HCT116 (cell line): ENCODE results near the gene C14orf93. TPM values are rescaled to one million over a fixed set of nuclear protein-coding genes. Genes with fewer than 3 reads are reported as not detected.

ENCODE experiments used
- ATAC-seq: fragments of 200-7000 bp; cut with Tn5 transposase; 2 replicates; pipeline ENCODE4 v1.9.1; 2020; ENCODE audit warnings: mild to moderate bottlenecking, moderate library complexity
- BruUV-seq: library from RNA; stranded (reverse); fragments of 400-500 nt; replicated peaks from 2 replicates; lab custom pipeline; 2021; lab: Mats Ljungman, UMichigan
- CTCF ChIA-PET: fragments of 300-600 bp; sonication (Branson Sonifier 250); formaldehyde crosslinking; loops from one replicate; lab custom pipeline; 2021; ENCODE audit warnings: antibody characterized with exemption; lab: Charles Lee
- POLR2A ChIA-PET: fragments of 300-600, 350-600 bp; sonication (Branson Sonifier 250); formaldehyde crosslinking; loops from one replicate; lab custom pipeline; 2021; ENCODE audit warnings: antibody characterized with exemption; lab: Charles Lee
- RAD21 ChIA-PET, 2 experiments: fragments of 300-600 bp; sonication (Branson Sonifier 250); formaldehyde crosslinking; loops; one replicate each; lab custom pipeline; 2023; ENCODE audit warnings: low total read pairs in 2 of 2; ENCODE audit not compliant: uncharacterized antibody in 2 of 2, unreplicated experiment in 2 of 2, low non-redundant PET in 1 of 2; lab: Charles Lee
- DNase-seq: peaks from one replicate; pipeline ENCODE4 v3.0.0-alpha.2; 2010; ENCODE audit warnings: low read depth, low spot score
- H2AFZ ChIP-seq: fragments of 200-600 bp; shearing (Covaris generic), sonication (generic); 2 replicates; pipeline ENCODE4 v1.6.1; 2017; ENCODE audit warnings: low read depth, mixed run types, mixed read lengths, antibody characterized with exemption, low read length; ENCODE audit not compliant: poor library complexity, severe bottlenecking
- H3K27ac ChIP-seq: 2 replicates; pipeline ENCODE4 v1.5.1; 2012; ENCODE audit warnings: low read depth, low read length
- H3K27me3 ChIP-seq: fragments of 200-600 bp; sonication (generic); 2 replicates; pipeline ENCODE4 v1.6.1; 2016; ENCODE audit warnings: mixed run types, low read length, mixed read lengths; ENCODE audit not compliant: insufficient read depth
- H3K36me3 ChIP-seq, 2 experiments: fragments of 200-500 bp in 1 of 2; fragments of 200-600 bp in 1 of 2; sonication (Bioruptor generic) in 1 of 2; sonication (generic) in 1 of 2; 2 replicates each; pipeline versions ENCODE4 v1.5.1 to v1.6.1; 2014 to 2016; ENCODE audit warnings: low read length in 2 of 2, inconsistent platforms in 1 of 2, mixed read lengths in 1 of 2, mixed run types in 1 of 2; ENCODE audit not compliant: insufficient read depth in 2 of 2, control insufficient read depth in 1 of 2
- H3K4me1 ChIP-seq, 2 experiments: fragments of 200-600 bp in 1 of 2; sonication (generic) in 1 of 2; 2 replicates each; pipeline versions ENCODE4 v1.5.1 to v1.6.1; 2012 to 2017; ENCODE audit warnings: low read length in 2 of 2, inconsistent platforms in 1 of 2, mild to moderate bottlenecking in 1 of 2, mixed read lengths in 1 of 2, mixed run types in 1 of 2, moderate library complexity in 1 of 2; ENCODE audit not compliant: insufficient read depth in 2 of 2, control insufficient read depth in 1 of 2
- H3K4me2 ChIP-seq: fragments of 200-600 bp; sonication (generic); 2 replicates; pipeline ENCODE4 v1.6.1; 2017; ENCODE audit warnings: mixed run types, low read length, mixed read lengths
- H3K4me3 ChIP-seq, 2 experiments: fragments of 200-600 bp in 1 of 2; sonication (generic) in 1 of 2; replicated peaks in 1 of 2; 2 replicates each; pipeline ENCODE4 v1.5.1; 2011 to 2016; ENCODE audit warnings: low read length in 2 of 2, control low read depth in 1 of 2, low read depth in 1 of 2, mild to moderate bottlenecking in 1 of 2, mixed read lengths in 1 of 2, mixed run types in 1 of 2
- H3K79me2 ChIP-seq: fragments of 200-600 bp; sonication (generic); 2 replicates; pipeline ENCODE4 v1.6.1; 2017; ENCODE audit warnings: mild to moderate bottlenecking, mixed run types, low read length, moderate library complexity, mixed read lengths; ENCODE audit not compliant: insufficient read depth
- H3K9ac ChIP-seq: fragments of 200-600 bp; sonication (generic); 2 replicates; pipeline ENCODE4 v1.6.1; 2016; ENCODE audit warnings: low read length, mixed read lengths
- H3K9me2 ChIP-seq: fragments of 200-600 bp; sonication (generic), shearing (Covaris generic); 2 replicates; pipeline ENCODE4 v1.6.1; 2017; ENCODE audit warnings: mixed run types, mild to moderate bottlenecking, moderate library complexity; ENCODE audit not compliant: insufficient read depth
- H3K9me3 ChIP-seq, 2 experiments: fragments of 200-500 bp in 1 of 2; fragments of 200-600 bp in 1 of 2; sonication (Bioruptor generic) in 1 of 2; sonication (generic) in 1 of 2; 2 replicates each; pipeline ENCODE4 v1.6.1; 2014 to 2017; ENCODE audit warnings: low read length in 2 of 2, mixed read lengths in 2 of 2, inconsistent platforms in 1 of 2, low read depth in 1 of 2, mild to moderate bottlenecking in 1 of 2, mixed run types in 1 of 2, moderate library complexity in 1 of 2; ENCODE audit not compliant: control insufficient read depth in 1 of 2, insufficient read depth in 1 of 2
- H4K20me1 ChIP-seq: fragments of 200-600 bp; sonication (generic), shearing (Covaris generic); 2 replicates; pipeline ENCODE4 v1.6.1; 2017; ENCODE audit warnings: mixed run types, mild to moderate bottlenecking, moderate library complexity; ENCODE audit not compliant: insufficient read depth
- CBX3 ChIP-seq: IDR thresholded peaks from 2 replicates; pipeline ENCODE4 v1.6.1; 2012; ENCODE audit warnings: low read depth
- CEBPB ChIP-seq: IDR thresholded peaks from 2 replicates; pipeline ENCODE4 v1.6.1; 2012; ENCODE audit warnings: low read depth
- EGR1 ChIP-seq: IDR thresholded peaks from 2 replicates; pipeline ENCODE4 v1.6.1; 2012; ENCODE audit warnings: low read depth
- EZH2 ChIP-seq: fragments of 200-600 bp; sonication (generic); IDR thresholded peaks from 2 replicates; pipeline ENCODE4 v1.6.1; 2017; ENCODE audit warnings: antibody characterized with exemption, mixed run types
- FOSL1 ChIP-seq: IDR thresholded peaks from 2 replicates; pipeline ENCODE4 v1.6.1; 2012; ENCODE audit warnings: low read depth
- JUND ChIP-seq: IDR thresholded peaks from 2 replicates; pipeline ENCODE4 v1.6.1; 2012
- RAD21 ChIP-seq: IDR thresholded peaks from 2 replicates; pipeline ENCODE4 v1.6.1; 2012; ENCODE audit warnings: low read depth, mild to moderate bottlenecking
- SIN3A ChIP-seq: IDR thresholded peaks from 2 replicates; pipeline ENCODE4 v1.6.1; 2012; ENCODE audit warnings: low read depth
- YY1 ChIP-seq: IDR thresholded peaks from 2 replicates; pipeline ENCODE4 v1.6.1; 2011; ENCODE audit warnings: low read length, low read depth, moderate library complexity, mild to moderate bottlenecking; ENCODE audit not compliant: insufficient replicate concordance; ENCODE audit errors: extremely low read depth
- ZFX ChIP-seq: fragments of 450-650 bp; IDR thresholded peaks from 2 replicates; pipeline ENCODE4 v1.6.1; 2017
- ZNF274 ChIP-seq: fragments of 200-500 bp; sonication (Bioruptor generic); IDR thresholded peaks from 2 replicates; pipeline ENCODE4 v1.6.1; 2014; ENCODE audit warnings: mild to moderate bottlenecking, low read depth, low read length, inconsistent platforms
- intact Hi-C: fragments of 100-400 bp; cut with micrococcal nuclease; formaldehyde crosslinking; loops from 2 replicates; pipeline ENCODE4 v1.10.0; 2022
- total RNA-seq: library from RNA; stranded (reverse); gene quantifications from one replicate; pipeline ENCODE4 v1.2.1, GENCODE V29; 2021; ENCODE audit not compliant: unreplicated experiment
- TF ChIP-seq, protein P1 (sequence below): IDR thresholded peaks from 2 replicates; pipeline ENCODE4 v1.6.1; 2012
- TF ChIP-seq, protein P2 (sequence below): IDR thresholded peaks from 2 replicates; pipeline ENCODE4 v1.6.1; 2012; ENCODE audit warnings: low read depth
- TF ChIP-seq, protein P3 (sequence below): IDR thresholded peaks from 2 replicates; pipeline ENCODE4 v1.6.1; 2012
- TF ChIP-seq, protein P4 (sequence below), 3 experiments: fragments of 200-600 bp in 1 of 3; sonication (generic) in 1 of 3; IDR thresholded peaks in 2 of 3; conservative IDR thresholded peaks in 1 of 3; 2 replicates each; pipeline ENCODE4 v1.5.1; 2012 to 2017; ENCODE audit warnings: low read depth in 2 of 3, low read length in 2 of 3, antibody characterized with exemption in 1 of 3, borderline replicate concordance in 1 of 3, control low read depth in 1 of 3, mild to moderate bottlenecking in 1 of 3, mixed read lengths in 1 of 3, mixed run types in 1 of 3, moderate library complexity in 1 of 3; ENCODE audit not compliant: insufficient read depth in 1 of 3

The C14orf93 gene
- total RNA-seq, 1 experiment from 2014 or later = 13.7 TPM

DNA sequence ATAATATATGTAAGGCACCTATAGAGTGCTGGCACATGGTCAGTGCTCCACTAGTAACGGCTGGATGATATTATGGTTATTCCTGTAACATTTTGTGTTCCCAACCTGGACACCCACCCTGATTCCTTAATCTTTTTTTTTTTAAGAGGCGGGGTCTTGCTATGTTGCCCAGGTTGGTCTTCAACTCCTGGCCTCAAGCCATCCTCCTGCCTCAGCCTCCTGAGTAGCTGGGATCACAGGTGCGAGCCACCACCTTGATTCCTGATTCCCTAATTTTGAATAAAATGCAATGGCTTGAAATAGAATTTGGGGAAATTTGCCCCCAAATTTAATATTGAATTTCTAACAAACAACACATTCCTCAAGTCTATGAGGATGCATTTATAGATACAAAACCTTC is 7.4 kb downstream of the C14orf93 start:
- H3K9me3 ChIP-seq = no peaks in the 10 kb centered on the region
- H4K20me1 ChIP-seq = no peaks in the 10 kb centered on the region
- RAD21 ChIA-PET = no interaction called here
- CTCF ChIA-PET = interaction anchor here (2.5 kb wide), 1 partner anchor 16 kb away, joined by 10 read pairs; no protein-coding TSS in a partner anchor
- H3K4me2 ChIP-seq = no peak overlapping the region
- intact Hi-C loops = no loop called here
- peaks cover 11 to 30% of the 10 kb centered on the region in 2 experiments for H3K4me1 ChIP-seq
- DNase-seq = no peak
- POLR2A ChIA-PET = no interaction called here
- H2AFZ ChIP-seq = no peak overlapping the region
- no peak overlapping the region for H3K9ac ChIP-seq
- no peak for ATAC-seq
- no peak for TF ChIP-seq ZNF274
- no peak for TF ChIP-seq CEBPB
- TF ChIP-seq, protein P1, sequence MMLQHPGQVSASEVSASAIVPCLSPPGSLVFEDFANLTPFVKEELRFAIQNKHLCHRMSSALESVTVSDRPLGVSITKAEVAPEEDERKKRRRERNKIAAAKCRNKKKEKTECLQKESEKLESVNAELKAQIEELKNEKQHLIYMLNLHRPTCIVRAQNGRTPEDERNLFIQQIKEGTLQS = no peak
- TF ChIP-seq EZH2 = no peak
- no peak overlapping the region for H3K4me3 ChIP-seq
- H3K27ac ChIP-seq = no peak overlapping the region
- no peaks in the 10 kb centered on the region for H3K9me2 ChIP-seq
- no peaks in the 10 kb centered on the region for H3K79me2 ChIP-seq
- no peaks in the 10 kb centered on the region for H3K27me3 ChIP-seq
- no TSS peak for BruUV-seq
- no peaks in the 10 kb centered on the region for H3K36me3 ChIP-seq

DNA sequence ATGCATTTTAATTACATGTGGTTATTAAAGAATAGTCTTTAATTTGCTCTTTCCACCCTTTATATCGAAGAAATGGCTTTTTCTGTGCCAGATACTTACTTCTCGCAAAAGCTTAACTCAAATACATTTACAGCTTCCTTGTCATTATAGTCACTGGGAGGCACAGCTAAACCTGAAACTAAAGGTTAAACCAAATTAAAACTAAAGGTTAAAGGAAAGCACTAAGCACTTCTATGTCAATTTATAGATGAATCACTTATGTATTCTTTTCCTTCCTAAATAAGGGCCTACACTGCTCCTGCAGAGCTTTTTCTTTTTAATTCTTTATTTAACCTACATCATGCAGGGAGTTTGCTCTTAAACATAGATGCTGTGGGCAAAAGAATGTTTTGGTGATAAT is 9.1 kb downstream of the C14orf93 start:
- intact Hi-C loops = no loop called here
- RAD21 ChIA-PET = no interaction called here
- H3K4me3 ChIP-seq = no peak overlapping the region
- no peak overlapping the region for H3K27ac ChIP-seq
- no peak overlapping the region for H3K9ac ChIP-seq
- no peak for ATAC-seq
- no peaks in the 10 kb centered on the region for H3K79me2 ChIP-seq
- H4K20me1 ChIP-seq = no peaks in the 10 kb centered on the region
- H2AFZ ChIP-seq = no peak overlapping the region
- H3K9me2 ChIP-seq = no peaks in the 10 kb centered on the region
- H3K36me3 ChIP-seq = no peaks in the 10 kb centered on the region
- BruUV-seq = no TSS peak
- peaks cover 2 to 15% of the 10 kb centered on the region in 2 experiments for H3K4me1 ChIP-seq
- DNase-seq = no peak
- POLR2A ChIA-PET = no interaction called here
- H3K4me2 ChIP-seq = no peak overlapping the region
- H3K27me3 ChIP-seq = no peaks in the 10 kb centered on the region
- CTCF ChIA-PET = interaction anchor here (0.8 to 2.5 kb wide), 2 partner anchors 14 to 72 kb away, joined by 3 to 10 read pairs; partner anchors contain the start of gene PRMT5
- H3K9me3 ChIP-seq = no peaks in the 10 kb centered on the region
- TF ChIP-seq, protein P2, sequence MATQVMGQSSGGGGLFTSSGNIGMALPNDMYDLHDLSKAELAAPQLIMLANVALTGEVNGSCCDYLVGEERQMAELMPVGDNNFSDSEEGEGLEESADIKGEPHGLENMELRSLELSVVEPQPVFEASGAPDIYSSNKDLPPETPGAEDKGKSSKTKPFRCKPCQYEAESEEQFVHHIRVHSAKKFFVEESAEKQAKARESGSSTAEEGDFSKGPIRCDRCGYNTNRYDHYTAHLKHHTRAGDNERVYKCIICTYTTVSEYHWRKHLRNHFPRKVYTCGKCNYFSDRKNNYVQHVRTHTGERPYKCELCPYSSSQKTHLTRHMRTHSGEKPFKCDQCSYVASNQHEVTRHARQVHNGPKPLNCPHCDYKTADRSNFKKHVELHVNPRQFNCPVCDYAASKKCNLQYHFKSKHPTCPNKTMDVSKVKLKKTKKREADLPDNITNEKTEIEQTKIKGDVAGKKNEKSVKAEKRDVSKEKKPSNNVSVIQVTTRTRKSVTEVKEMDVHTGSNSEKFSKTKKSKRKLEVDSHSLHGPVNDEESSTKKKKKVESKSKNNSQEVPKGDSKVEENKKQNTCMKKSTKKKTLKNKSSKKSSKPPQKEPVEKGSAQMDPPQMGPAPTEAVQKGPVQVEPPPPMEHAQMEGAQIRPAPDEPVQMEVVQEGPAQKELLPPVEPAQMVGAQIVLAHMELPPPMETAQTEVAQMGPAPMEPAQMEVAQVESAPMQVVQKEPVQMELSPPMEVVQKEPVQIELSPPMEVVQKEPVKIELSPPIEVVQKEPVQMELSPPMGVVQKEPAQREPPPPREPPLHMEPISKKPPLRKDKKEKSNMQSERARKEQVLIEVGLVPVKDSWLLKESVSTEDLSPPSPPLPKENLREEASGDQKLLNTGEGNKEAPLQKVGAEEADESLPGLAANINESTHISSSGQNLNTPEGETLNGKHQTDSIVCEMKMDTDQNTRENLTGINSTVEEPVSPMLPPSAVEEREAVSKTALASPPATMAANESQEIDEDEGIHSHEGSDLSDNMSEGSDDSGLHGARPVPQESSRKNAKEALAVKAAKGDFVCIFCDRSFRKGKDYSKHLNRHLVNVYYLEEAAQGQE = no peak
- no peak for TF ChIP-seq EGR1
- no peak for TF ChIP-seq SIN3A
- TF ChIP-seq ZFX = no peak
- no peak for TF ChIP-seq YY1
- TF ChIP-seq FOSL1 = no peak
- TF ChIP-seq, protein P3, sequence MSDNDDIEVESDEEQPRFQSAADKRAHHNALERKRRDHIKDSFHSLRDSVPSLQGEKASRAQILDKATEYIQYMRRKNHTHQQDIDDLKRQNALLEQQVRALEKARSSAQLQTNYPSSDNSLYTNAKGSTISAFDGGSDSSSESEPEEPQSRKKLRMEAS = no peak
- TF ChIP-seq, protein P4, sequence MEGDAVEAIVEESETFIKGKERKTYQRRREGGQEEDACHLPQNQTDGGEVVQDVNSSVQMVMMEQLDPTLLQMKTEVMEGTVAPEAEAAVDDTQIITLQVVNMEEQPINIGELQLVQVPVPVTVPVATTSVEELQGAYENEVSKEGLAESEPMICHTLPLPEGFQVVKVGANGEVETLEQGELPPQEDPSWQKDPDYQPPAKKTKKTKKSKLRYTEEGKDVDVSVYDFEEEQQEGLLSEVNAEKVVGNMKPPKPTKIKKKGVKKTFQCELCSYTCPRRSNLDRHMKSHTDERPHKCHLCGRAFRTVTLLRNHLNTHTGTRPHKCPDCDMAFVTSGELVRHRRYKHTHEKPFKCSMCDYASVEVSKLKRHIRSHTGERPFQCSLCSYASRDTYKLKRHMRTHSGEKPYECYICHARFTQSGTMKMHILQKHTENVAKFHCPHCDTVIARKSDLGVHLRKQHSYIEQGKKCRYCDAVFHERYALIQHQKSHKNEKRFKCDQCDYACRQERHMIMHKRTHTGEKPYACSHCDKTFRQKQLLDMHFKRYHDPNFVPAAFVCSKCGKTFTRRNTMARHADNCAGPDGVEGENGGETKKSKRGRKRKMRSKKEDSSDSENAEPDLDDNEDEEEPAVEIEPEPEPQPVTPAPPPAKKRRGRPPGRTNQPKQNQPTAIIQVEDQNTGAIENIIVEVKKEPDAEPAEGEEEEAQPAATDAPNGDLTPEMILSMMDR (IDR thresholded peaks at IDR 0.05 in 2 of 3, conservative IDR thresholded peaks at IDR 0.05 in 1 of 3; ENCODE audit: borderline replicate concordance in 1 of 3, insufficient read depth in 1 of 3, low read depth in 2 of 3, low read length in 2 of 3) = no peak
- TF ChIP-seq RAD21 = no peak
- no peak for TF ChIP-seq ZNF274
- TF ChIP-seq, protein P1 = no peak
- TF ChIP-seq CBX3 = no peak
- no peak for TF ChIP-seq EZH2
- TF ChIP-seq JUND = no peak
